Panc1 (cell line): ENCODE results near the gene SIL1.

Experiments used
- CTCF ChIP-seq: fragments of 450-650 bp; IDR thresholded peaks from 2 replicates; pipeline ENCODE4 v1.5.1; 2017; ENCODE audit warnings: mild to moderate bottlenecking
- SIN3A ChIP-seq: IDR thresholded peaks from 2 replicates; pipeline ENCODE4 v1.6.1; 2012; ENCODE audit warnings: low read depth, mild to moderate bottlenecking, low read length, moderate library complexity, borderline replicate concordance; ENCODE audit not compliant: insufficient read depth

DNA sequence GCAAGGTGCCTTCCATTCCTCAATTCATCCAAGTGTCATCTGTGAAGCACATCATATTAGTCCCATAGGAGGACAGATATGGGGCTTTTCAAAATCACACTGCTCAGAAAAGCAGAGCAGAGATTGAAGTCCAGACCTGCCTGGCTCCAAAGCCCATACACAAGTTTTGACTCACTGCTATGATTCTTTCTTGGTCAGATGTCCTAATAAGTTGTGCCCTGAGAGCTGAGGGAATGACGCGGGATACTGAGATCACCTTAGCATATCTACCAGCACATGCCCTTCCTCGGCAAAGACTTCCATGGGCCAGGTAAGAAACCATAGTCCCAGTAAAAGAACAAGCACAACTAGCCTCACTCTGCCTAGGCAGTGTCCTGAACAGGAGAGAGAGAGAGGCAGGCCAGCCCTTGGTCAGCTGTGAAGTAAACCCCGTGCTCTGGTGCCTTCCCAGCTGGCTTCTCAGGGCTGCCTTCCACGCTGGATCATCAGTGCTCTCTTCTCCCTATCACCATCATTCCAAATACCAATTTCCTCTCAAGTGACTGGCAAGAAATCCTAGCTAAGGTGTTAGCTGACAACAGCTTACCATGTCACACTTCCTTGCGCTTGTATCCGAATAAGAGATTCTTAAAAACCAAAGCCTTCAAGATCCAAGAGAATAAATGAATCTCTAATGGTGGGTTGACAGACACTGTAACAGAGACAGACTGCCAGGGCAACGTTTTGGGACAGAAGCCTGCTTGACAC, 73.2 kb downstream of the SIL1 start:
- no peak for TF ChIP-seq SIN3A
- TF ChIP-seq CTCF: no peak
